Mesenteric fat pad (tissue), 1 donor: Measurements from ENCODE around the gene REC114. TPM values are rescaled to one million over a fixed set of nuclear protein-coding genes. Genes with fewer than 3 reads are reported as not detected.
"Not testable (repeated sequence)": the region's sequence is repeated elsewhere in the genome, so short reads cannot be mapped to it uniquely, and the experiment has no call there.

Experiments
- DNase-seq: peaks from one replicate; pipeline ENCODE4 v3.0.0-alpha.2; 2020; ENCODE audit warnings: low spot score
- long read RNA-seq: library from polyadenylated mRNA; unstranded; transcript quantifications from one replicate; pipeline ENCODE4 v2.0.0, GENCODE V29; 2020
- total RNA-seq: library from RNA; stranded (reverse); fragmentation: NEBNext Ultra II Directional; extraction: Animal tissue kit (Norgen Biotek cat#: 25700); gene quantifications from one replicate; pipeline ENCODE4 v1.2.1, GENCODE V29; 2021
- donor health status: DM: yes; HTN: yes; CAD: no.

Gene REC114
- not detected for total RNA-seq
- long read RNA-seq, partial matches to known transcripts, result 0 of 1 reads
- long read RNA-seq, other reads (novel, unspliced or antisense), result 1 of 1 reads

GRCh38 chr15:73442968-73443367 lies at the start of gene REC114:
Gene REC114, plus strand, starts transcription at chr15:73443164. Its CDS starts 22 bp downstream, at chr15:73443186.
- no peak for DNase-seq

DNA sequence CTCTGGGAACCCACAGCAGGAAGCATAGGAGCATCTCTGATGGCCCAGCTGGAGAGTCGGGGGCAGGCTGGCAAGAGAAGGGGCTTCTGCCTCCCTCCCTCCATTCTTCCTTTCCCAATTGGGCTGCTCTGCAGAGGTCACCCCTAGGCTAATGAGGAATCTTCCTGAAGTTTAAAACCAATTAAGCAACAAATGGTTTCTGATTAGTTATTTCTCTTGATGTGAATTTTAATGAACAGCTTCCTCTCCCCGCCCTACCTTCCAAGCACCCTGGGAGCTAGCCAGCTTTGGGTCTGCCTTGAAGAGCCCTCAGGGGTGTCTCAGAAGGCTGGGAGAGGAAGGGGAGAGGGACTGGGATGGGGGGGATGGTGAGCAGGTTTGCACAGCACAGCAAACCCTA lies 49.6 kb upstream of the REC114 start:
- peak; percentile 68 for DNase-seq

- peak; percentile 73 for DNase-seq
Observed at GRCh38 chr15:73394782-73395181, 48.2 kb upstream of the REC114 start.

DNA sequence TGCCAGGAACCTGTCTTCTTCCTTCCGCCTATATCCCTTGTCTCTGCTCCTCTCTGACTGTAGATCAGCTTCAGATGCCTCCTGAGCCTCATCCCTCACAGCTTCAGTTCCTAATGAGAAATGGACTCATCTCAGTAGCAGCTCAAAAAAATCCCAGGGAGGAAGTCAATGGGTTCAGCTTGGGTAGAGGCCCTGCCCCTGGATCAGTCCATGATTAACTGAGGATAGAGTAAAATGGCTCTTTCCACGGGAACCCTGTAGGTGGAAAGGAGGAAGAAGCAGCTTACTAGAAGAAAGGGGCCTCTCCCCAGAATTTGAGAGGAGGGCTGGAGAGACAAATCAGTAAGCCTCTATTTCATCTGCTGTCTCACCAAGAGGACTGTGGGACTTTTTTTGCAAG lies 47.3 kb upstream of the REC114 start:
- peak; percentile 20 for DNase-seq

DNA sequence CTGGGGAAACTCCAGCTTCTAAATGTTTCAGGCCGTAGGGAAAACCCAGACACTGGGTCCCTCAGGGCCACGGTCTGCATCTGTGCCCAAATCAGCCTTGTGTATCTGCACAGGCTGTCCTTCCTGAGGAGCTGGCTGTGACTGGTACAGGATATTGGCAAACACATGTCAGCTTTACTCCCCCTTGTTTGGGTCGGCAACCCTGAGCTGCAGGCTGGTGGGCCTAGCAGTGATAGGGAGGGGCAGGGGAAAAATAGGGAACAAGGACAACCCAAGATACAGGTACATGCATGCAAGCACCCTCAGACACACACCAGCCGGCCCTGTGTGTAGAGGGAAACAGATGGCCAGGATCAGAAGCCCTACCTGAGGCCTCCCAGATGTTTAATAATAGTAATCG lies 45.5 kb upstream of the REC114 start:
- peak; percentile 69 for DNase-seq

GRCh38 chr15:73398861-73399260 lies 44.1 kb upstream of the REC114 start:
- DNase-seq, result peak; percentile 37

GRCh38 chr15:73400222-73400621 lies 42.7 kb upstream of the REC114 start:
- peak; percentile 6 for DNase-seq

DNA sequence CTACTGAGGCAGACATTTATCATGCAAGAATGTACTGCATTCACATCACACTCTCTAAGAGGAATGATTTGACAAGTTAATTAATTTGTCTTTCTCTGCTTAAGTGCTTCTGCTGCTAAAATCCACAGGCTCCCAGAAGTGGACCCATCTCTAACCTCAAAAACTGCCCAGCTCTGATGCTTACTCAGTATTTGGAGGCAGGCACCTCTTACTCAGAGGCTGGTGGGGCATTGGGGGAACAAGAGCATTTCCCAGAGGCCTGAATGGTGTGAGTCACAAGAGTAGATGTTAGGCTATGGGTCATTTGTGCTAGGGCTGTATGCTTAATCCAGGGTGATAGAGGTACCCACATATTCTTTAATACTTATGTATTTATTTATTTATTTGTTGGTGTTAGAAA lies 39.8 kb upstream of the REC114 start:
- no peak for DNase-seq

DNA sequence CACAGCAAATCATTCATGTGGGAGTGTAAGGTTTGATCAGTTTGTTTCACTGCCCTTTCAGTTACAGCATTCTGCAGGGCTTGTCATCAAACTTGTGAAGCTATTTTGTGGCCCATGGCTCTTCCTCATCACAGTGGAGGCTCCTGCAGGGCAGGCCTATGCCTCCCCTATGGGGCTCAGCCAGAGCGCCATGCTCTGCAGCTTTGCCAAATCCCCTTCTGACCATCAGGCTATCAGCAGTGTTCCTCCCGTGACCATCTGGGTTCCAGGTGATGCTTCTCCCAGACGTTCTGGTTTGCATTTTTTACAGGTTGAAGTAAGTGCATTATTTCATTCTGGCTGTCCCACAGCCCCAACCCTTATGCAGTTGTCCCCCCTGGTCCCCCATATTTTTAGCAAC lies 28.1 kb upstream of the REC114 start:
- DNase-seq, result no peak

GRCh38 chr15:73424506-73424905 lies 18.5 kb upstream of the REC114 start:
- DNase-seq, result no peak

DNA sequence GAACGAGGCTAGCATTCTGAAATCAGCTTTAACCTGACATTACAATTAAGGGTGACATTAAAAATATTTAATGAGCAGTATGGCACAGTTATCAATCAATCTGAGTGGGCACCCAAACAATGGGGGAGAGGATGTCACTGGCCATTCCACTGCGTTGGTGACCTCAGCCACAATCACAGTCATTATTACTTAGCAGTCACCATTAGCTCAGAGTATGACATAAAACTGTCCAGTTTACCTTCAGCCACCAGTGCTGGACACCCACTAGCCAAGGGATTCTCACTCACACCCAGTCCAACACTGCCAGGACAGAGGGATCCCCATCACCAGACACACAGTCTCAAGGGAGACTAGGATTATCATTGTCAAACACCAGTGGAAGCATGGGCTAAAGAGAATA lies 17.5 kb upstream of the REC114 start:
- no peak for DNase-seq

- no peak for DNase-seq
Observed at GRCh38 chr15:73426323-73426994, 16.5 kb upstream of the REC114 start.

- not testable (repeated sequence) for DNase-seq
Observed at GRCh38 chr15:73431329-73431728, 11.6 kb upstream of the REC114 start.

DNA sequence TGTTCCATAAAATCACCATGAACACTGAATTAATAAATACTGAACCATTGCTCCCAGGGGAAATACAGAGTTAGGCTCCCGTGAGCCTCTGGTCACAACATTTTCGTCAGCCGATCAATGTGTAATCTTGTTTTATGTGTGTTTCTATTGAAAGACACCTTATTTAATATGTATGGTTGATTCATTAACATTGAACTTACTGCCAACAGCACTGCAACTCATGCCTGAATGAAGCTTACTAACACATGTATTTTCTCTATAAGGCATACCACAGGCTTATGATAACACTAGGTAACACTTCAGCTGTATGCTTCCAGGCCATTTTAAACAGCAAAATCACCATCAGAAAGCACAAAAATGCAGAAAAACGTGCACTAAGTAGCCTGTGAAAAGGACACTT lies 9.1 kb upstream of the REC114 start:
- no peak for DNase-seq

DNA sequence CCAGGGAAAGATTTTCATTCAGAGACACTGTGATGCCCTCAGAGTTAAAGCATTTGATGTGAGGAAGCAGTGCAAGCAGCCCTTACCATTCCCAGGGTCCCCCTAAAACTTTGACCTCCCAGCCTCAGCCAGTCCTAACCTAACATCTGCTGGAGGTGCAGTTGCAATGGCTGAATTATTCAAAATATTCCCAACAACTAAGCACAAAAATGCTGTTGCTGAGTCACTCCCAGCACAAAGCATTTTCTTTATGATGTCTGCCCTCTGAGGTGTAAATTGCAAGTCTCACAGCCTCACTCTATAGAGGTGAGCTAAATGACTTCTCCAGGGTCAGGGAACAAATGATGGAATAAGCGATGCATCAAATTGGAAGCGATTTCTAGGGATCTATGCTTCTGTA lies 6.4 kb upstream of the REC114 start:
- DNase-seq, result no peak

- no peak for DNase-seq
Observed at GRCh38 chr15:73437543-73438109, 5.3 kb upstream of the REC114 start.

- no peak for DNase-seq
Observed at GRCh38 chr15:73438651-73439050, 4.3 kb upstream of the REC114 start.

DNA sequence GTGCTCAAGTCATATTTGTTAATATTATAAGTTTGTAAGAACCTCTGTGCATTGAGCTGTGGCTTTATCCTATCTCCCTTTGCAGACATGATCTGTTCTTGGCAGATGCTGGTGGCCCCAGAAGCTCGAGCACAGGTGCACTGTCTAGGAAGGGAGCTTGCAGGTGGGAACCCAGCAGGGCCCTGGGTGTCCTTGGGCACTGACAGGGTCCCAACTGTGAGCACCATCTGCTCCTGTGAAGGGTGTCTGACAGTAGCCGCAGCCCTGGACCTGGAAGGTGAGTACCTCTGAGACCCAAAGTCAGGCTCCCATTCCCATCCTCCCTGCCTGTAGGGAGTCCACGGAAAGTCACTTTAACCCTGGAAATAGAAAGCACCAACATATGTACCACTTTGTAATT lies 2.4 kb upstream of the REC114 start:
- no peak for DNase-seq

GRCh38 chr15:73442421-73442820 lies 543 bp upstream of the REC114 start:
- no peak for DNase-seq

DNA sequence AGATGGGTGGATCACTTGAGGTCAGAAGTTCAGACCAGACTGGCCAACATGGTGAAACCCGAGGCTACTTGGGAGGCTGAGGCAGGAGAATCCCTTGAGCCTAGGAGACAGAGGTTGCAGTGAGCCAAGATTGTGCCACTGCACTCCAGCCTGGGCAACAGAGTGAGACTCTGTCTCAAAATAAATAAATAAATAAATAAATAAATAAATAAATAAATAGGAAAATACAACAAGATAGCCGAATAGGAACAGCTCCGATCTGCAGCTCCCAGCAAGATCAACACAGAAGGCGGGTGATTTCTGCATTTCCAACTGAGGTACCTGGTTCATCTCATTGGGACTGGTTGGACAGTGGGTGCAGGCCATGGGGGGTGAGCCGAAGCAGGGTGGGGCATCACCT lies 4.5 kb downstream of the REC114 start:
- not testable (repeated sequence) for DNase-seq

GRCh38 chr15:73448158-73448758 lies 5.3 kb downstream of the REC114 start:
- DNase-seq, result not testable (repeated sequence)

- DNase-seq, result not testable (repeated sequence)
Observed at GRCh38 chr15:73449980-73450379, 7.0 kb downstream of the REC114 start.

DNA sequence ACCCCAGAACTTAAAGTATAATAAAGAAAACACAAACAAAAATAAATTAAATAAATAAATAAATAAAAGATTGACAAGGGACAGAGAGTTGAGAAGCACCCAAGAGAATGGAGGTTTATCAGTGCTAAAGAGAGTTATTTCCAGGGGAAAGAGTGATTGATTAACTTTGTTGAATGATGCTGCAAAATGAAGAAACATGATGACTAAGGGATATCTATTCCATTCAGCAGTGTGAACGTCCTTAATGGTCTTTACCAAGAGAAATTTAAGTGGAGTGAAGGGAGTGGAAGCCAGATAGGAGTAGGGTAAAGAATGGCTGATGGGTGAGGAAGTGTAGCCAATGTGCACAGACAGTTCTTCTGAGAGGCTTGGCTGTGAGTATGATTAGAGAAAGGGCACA lies 11.1 kb downstream of the REC114 start:
- DNase-seq, result no peak
